Cardiac fibroblast (primary cell): ENCODE results near the gene ABCB9.
A peak's percentile ranks its signal among the peaks of the same experiment; 100 is the strongest.

ENCODE experiments used
- DNase-seq, 2 donors: peaks; one replicate each; pipeline versions ENCODE4 v3.0.0 to v3.0.0-alpha.2; 2010; ENCODE audit warnings: low read depth in 2 of 2
- H3K4me3 ChIP-seq, 2 donors: replicated peaks in 1 of 2; 1 replicate in 1 of 2; 2 replicates in 1 of 2; pipeline ENCODE4 v1.5.1; 2011; ENCODE audit warnings: low read depth in 2 of 2, low read length in 2 of 2, mild to moderate bottlenecking in 2 of 2, moderate library complexity in 1 of 2
- TF ChIP-seq, protein P1 (sequence below): IDR thresholded peaks from one replicate; pipeline ENCODE4 v1.5.1; 2011; ENCODE audit warnings: low read depth, mild to moderate bottlenecking, low read length, inconsistent platforms

ABCB9 gene

DNA sequence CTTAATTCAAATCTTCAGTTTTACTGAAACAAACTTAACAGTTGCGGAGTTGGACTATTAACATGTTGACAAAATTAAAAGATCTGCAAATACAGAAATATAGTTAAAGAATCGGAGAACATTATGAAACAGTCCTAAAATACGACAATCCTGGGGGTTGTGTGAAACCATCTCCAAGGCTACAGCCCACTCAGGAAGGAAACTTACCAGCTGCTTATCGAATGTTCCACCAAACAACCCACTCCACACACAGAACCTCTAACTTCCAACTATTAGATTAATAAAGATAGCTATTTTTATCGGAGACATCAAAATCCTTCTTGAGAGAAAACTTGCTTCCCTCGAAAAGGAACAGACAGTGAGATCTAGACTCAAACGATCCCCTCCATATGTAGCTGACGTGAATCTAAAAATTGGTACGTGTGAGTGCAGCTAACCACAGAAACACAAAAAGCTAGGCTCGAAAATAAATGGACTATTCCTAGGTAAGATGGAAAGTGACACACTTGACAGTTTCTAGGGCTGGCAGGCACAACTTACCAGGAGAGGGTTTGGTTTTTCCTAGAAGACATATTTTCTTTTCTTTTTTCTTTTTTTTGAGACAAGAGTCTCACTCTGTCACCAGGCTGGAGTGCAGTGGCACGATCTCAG is 83.2 kb downstream of the ABCB9 start:
- no peak overlapping the region for H3K4me3 ChIP-seq
- TF ChIP-seq, protein P1, sequence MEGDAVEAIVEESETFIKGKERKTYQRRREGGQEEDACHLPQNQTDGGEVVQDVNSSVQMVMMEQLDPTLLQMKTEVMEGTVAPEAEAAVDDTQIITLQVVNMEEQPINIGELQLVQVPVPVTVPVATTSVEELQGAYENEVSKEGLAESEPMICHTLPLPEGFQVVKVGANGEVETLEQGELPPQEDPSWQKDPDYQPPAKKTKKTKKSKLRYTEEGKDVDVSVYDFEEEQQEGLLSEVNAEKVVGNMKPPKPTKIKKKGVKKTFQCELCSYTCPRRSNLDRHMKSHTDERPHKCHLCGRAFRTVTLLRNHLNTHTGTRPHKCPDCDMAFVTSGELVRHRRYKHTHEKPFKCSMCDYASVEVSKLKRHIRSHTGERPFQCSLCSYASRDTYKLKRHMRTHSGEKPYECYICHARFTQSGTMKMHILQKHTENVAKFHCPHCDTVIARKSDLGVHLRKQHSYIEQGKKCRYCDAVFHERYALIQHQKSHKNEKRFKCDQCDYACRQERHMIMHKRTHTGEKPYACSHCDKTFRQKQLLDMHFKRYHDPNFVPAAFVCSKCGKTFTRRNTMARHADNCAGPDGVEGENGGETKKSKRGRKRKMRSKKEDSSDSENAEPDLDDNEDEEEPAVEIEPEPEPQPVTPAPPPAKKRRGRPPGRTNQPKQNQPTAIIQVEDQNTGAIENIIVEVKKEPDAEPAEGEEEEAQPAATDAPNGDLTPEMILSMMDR: no peak
- no peak for DNase-seq

DNA sequence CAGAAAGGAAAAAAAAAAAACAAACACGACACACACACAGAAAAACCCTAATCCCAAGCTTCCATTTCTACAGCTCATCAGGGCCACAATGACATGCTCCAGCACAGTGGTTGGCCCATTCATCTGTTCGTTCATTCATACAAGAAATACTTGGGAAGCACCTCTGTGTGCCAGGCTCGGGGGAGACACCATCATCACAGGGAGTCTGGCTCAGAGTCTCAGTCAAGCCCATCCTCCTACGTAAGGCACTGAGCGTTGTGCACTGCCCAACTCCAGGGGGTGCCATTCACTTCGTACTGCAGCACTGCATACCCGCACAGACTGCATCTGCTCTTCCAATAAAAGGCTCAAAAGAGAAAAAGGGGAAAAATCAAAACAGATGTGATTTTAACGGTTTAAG is 85.6 kb downstream of the ABCB9 start:
- H3K4me3 ChIP-seq: no peak overlapping the region
- DNase-seq: peak; percentile 69 to 76
- TF ChIP-seq, protein P1: peak; percentile 67

DNA sequence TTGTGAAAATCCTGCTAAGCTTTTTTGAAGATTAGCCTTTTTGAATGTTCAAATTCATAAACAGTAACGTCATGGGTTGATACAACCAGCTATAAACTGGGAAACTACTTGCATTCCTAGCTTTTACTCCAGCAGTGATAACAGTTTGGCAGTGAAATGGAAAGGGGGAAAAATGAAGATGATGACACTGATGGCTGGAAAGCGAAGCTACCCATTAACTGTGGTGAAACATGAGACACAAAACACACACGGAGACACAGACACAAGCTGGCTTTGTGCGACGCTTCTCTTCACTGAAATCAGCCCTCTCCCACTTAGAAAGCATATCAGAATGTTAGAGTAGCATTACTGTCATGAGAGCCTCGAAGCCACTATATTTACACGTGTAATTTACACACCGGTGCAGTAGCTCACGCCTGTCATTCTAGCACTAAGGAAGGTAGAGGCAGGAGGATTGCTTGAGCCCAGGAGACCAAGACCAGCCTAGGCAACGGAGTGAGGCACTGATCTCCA is 86.1 kb downstream of the ABCB9 start:
- peak in 1 of 2 donors; percentile 75 for DNase-seq
- H3K4me3 ChIP-seq: no peak overlapping the region
- TF ChIP-seq, protein P1: no peak
